ENCODE data around the gene KRT5.

Gene KRT5

GRCh38 chr12:52543985-52544883 is 24.0 kb upstream of the KRT5 start:
- Histone ChIP-seq H2AFZ (no peak overlapping the region), H3K36me3 (ENCODE audit: control insufficient read depth, insufficient read depth, low read length) (no peaks in the 10 kb centered on the region), H3K9ac (no peak overlapping the region), H3K9me3 (ENCODE audit: control insufficient read depth, low read length) (no peaks in the 10 kb centered on the region), H3K27ac (no peak overlapping the region), H3K27me3 (ENCODE audit: control insufficient read depth, insufficient read depth, low read length) (no peaks in the 10 kb centered on the region), H3K4me3 (ENCODE audit: low read depth, low read length) (no peak overlapping the region), H3K4me2 (ENCODE audit: low read length) (no peak overlapping the region), H3K4me1 (no peaks in the 10 kb centered on the region), H3K79me2 (no peaks in the 10 kb centered on the region)
- TF ChIP-seq CTCF (IDR thresholded peaks at IDR 0.05), result no peak

DNA sequence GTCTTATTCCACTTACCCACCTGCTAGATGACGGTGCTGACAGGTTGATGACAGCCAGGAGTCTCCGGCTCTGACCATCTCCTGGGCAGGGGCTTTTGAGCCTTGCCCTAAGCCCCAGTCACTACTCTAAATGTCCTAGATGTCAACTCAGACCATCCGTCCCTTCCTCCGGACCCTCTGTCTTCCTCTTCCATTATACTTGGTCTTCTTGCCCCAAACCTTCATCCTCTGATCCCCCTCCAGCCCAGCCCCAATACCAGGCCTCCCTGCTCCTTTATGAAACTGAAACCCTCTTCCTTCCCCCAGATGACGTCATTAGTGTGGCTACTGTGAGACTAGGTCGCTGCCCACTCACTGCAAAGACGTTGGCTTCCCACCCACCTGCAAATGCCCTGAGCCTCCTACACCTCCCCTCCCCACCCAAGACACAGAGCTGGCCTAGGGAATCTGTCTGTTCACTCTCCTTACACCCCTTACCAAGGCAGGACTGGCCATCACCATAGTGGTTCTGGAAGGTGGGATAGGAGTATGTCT is 22.7 kb upstream of the KRT5 start:
- Histone ChIP-seq H2AFZ (no peak overlapping the region), H3K9me3 (ENCODE audit: control insufficient read depth, low read length) (no peaks in the 10 kb centered on the region), H3K4me1 (no peaks in the 10 kb centered on the region), H3K27ac (no peak overlapping the region), H3K79me2 (no peaks in the 10 kb centered on the region), H3K36me3 (ENCODE audit: control insufficient read depth, insufficient read depth, low read length) (no peaks in the 10 kb centered on the region), H3K4me3 (ENCODE audit: low read depth, low read length) (no peak overlapping the region), H3K27me3 (ENCODE audit: control insufficient read depth, insufficient read depth, low read length) (no peaks in the 10 kb centered on the region), H3K4me2 (ENCODE audit: low read length) (no peak overlapping the region), H3K9ac (no peak overlapping the region)
- no peak for TF ChIP-seq CTCF (IDR thresholded peaks at IDR 0.05)

- TF ChIP-seq CTCF (IDR thresholded peaks at IDR 0.05), result no peak
- H3K9me3 ChIP-seq (ENCODE audit: control insufficient read depth, low read length), result no peaks in the 10 kb centered on the region
- no peaks in the 10 kb centered on the region for H3K27me3 ChIP-seq (ENCODE audit: control insufficient read depth, insufficient read depth, low read length)
- no peak overlapping the region for H2AFZ ChIP-seq
- no peak overlapping the region for H3K4me2 ChIP-seq (ENCODE audit: low read length)
- H3K9ac ChIP-seq, result no peak overlapping the region
- no peak overlapping the region for H3K4me3 ChIP-seq (ENCODE audit: low read depth, low read length)
- no peaks in the 10 kb centered on the region for H3K79me2 ChIP-seq
- H3K36me3 ChIP-seq (ENCODE audit: control insufficient read depth, insufficient read depth, low read length), result no peaks in the 10 kb centered on the region
- no peaks in the 10 kb centered on the region for H3K4me1 ChIP-seq
- no peak overlapping the region for H3K27ac ChIP-seq
Measured at GRCh38 chr12:52542157-52542556, 22.0 kb upstream of the KRT5 start.

DNA sequence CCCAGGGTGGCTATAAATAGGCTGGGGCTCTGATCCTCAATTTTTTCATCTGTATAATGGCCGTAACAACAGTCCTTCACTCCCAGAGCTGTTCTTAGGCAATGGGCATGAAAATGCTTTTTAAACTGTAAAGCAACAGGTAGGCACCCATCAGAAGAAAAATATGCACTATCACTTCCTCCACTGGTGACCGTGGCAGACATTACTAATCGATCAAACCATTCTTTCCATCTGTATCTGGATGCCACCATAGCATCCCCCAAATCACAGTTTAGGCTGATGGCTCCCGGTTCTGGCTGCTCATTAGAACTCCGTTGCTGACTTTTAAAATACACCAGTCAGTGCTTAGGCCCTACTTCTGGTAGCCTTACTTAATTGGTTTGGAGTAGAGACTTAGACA is 21.5 kb upstream of the KRT5 start:
- Histone ChIP-seq H3K4me2 (ENCODE audit: low read length) (no peak overlapping the region), H3K4me3 (ENCODE audit: low read depth, low read length) (no peak overlapping the region), H3K9ac (no peak overlapping the region), H3K4me1 (no peaks in the 10 kb centered on the region), H3K79me2 (no peaks in the 10 kb centered on the region), H3K36me3 (ENCODE audit: control insufficient read depth, insufficient read depth, low read length) (no peaks in the 10 kb centered on the region), H3K27me3 (ENCODE audit: control insufficient read depth, insufficient read depth, low read length) (no peaks in the 10 kb centered on the region), H3K9me3 (ENCODE audit: control insufficient read depth, low read length) (no peaks in the 10 kb centered on the region), H3K27ac (no peak overlapping the region), H2AFZ (no peak overlapping the region)
- no peak for TF ChIP-seq CTCF (IDR thresholded peaks at IDR 0.05)

Measured in parathyroid adenoma (tissue), 2 donors.